ENCODE results near the gene NSUN2. TPM values are rescaled to one million over a fixed set of nuclear protein-coding genes. Genes with fewer than 3 reads are reported as not detected.

Gene NSUN2
- total RNA-seq (2022): 90.7 and 91.2 TPM in 2 replicates
- Bru-seq, nascent RNA: percentile 95 among the genes with signal in this experiment
- percentile 91 among the genes with signal in this experiment for BruChase-seq, experiment 1, labeled RNA remaining after a 6-hour chase
- percentile 90 among the genes with signal in this experiment for BruChase-seq, experiment 2, labeled RNA remaining after a 2-hour chase
- long read RNA-seq, transcript NSUN2-201 (19 exons, 3,303 nt): major isoform, 107 of 136 reads
- long read RNA-seq, transcript NSUN2-206 (18 exons, 2,619 nt): minor isoform, 9 of 136 reads
- long read RNA-seq, partial matches to known transcripts: 6 of 136 reads
- long read RNA-seq, other reads (novel, unspliced or antisense): 13 of 136 reads

DNA sequence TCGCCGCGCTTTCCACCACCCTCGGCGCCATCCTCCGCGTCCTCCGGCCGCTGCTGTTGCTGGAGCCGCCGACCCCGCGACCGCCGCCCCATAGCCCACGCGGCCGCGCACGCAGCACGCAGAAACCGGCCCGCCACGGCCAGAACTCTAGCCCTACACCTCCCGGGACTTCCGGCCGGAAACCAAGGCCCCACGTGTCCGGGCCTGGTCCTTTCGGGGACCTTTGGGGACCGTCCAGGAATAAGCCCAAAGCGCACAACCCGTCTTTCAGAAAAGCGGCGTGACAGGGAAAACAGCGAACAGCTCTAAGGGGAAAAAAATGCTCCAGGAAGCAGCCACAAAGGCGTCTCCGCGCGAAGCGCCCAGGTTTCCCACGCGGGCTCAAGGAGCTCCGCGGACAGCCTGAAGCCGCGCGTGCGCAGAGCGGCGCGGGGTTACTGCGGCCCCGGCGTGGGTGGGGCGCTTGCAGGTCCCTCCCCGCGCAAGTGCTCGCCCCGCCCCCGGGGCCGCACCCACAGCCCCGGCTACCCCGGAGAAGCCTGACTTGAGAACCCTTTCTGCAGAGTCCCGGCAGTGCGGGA lies at the start of gene NSUN2, which contains the start of gene SRD5A1:
Gene NSUN2, minus strand, starts transcription at position 157 of the 581 bp plus-strand sequence. Its CDS starts 65 bp downstream, at position 92.
Gene SRD5A1, plus strand, starts transcription at position 553 of the 581 bp plus-strand sequence. CDS start 137 bp downstream, outside the sequence.
- Mint-ChIP-seq H3K27me3 (ENCODE audit: unreplicated experiment) (no peaks in the 10 kb centered on the region), H3K4me3 (ENCODE audit: low read depth, unreplicated experiment) (peak within 1 kb of the TSS; percentile 88), H3K4me1 (ENCODE audit: low read depth, unreplicated experiment) (peaks cover 30% of the 10 kb centered on the region), H3K9me3 (ENCODE audit: low read depth, unreplicated experiment) (no peaks in the 10 kb centered on the region), H3K27ac (ENCODE audit: unreplicated experiment) (peak within 1 kb of the TSS; percentile 99), H3K36me3 (ENCODE audit: insufficient read depth, unreplicated experiment) (peaks cover 59% of the 10 kb centered on the region)
- TF ChIP-seq, protein P1, sequence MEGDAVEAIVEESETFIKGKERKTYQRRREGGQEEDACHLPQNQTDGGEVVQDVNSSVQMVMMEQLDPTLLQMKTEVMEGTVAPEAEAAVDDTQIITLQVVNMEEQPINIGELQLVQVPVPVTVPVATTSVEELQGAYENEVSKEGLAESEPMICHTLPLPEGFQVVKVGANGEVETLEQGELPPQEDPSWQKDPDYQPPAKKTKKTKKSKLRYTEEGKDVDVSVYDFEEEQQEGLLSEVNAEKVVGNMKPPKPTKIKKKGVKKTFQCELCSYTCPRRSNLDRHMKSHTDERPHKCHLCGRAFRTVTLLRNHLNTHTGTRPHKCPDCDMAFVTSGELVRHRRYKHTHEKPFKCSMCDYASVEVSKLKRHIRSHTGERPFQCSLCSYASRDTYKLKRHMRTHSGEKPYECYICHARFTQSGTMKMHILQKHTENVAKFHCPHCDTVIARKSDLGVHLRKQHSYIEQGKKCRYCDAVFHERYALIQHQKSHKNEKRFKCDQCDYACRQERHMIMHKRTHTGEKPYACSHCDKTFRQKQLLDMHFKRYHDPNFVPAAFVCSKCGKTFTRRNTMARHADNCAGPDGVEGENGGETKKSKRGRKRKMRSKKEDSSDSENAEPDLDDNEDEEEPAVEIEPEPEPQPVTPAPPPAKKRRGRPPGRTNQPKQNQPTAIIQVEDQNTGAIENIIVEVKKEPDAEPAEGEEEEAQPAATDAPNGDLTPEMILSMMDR (IDR thresholded peaks at IDR 0.05; ENCODE audit: unreplicated experiment): no peak
- DNase-seq: peak; percentile 90
- no TSS peak for BruUV-seq (replicated peaks)
- intact Hi-C loops (cut with micrococcal nuclease; ENCODE audit: unreplicated experiment): loop anchor here (2.0 kb wide), 2 partner anchors 80 to 112 kb away; partner anchors contain the start of gene TENT4A
- CTCF ChIA-PET: interaction anchor here (0.6 to 1.5 kb wide), 5 partner anchors 21 to 623 kb away, joined by 3 to 7 read pairs (median 3); partner anchors contain the start of gene TENT4A

- TF ChIP-seq, protein P1 (IDR thresholded peaks at IDR 0.05; ENCODE audit: unreplicated experiment): no peak
- CTCF ChIA-PET: no interaction called here
- intact Hi-C loops (cut with micrococcal nuclease; ENCODE audit: unreplicated experiment): no loop called here
Measured at GRCh38 chr5:6682239-6682638, 49.4 kb upstream of the NSUN2 start.

GRCh38 chr5:6681682-6682081 lies 48.8 kb upstream of the NSUN2 start:
- Mint-ChIP-seq H3K9me3 (ENCODE audit: low read depth, unreplicated experiment) (no peaks in the 10 kb centered on the region), H3K27ac (ENCODE audit: unreplicated experiment) (no peak overlapping the region), H3K36me3 (ENCODE audit: insufficient read depth, unreplicated experiment) (no peaks in the 10 kb centered on the region), H3K4me1 (ENCODE audit: low read depth, unreplicated experiment) (no peaks in the 10 kb centered on the region), H3K27me3 (ENCODE audit: unreplicated experiment) (peaks cover 20% of the 10 kb centered on the region), H3K4me3 (ENCODE audit: low read depth, unreplicated experiment) (no peak overlapping the region)
- no TSS peak for BruUV-seq (replicated peaks)
- CTCF ChIA-PET: interaction anchor here (0.7 kb wide), 1 partner anchor 354 kb away, joined by 4 read pairs; no protein-coding TSS in a partner anchor
- intact Hi-C loops (cut with micrococcal nuclease; ENCODE audit: unreplicated experiment): no loop called here
- no peak for DNase-seq
- TF ChIP-seq, protein P1 (IDR thresholded peaks at IDR 0.05; ENCODE audit: unreplicated experiment): no peak

More at GRCh38 chr5:6682239-6682638, 49.4 kb upstream of the NSUN2 start:
- no peak for DNase-seq
- H3K4me1 Mint-ChIP-seq (ENCODE audit: low read depth, unreplicated experiment): peaks cover 2% of the 10 kb centered on the region
- no TSS peak for BruUV-seq (replicated peaks)
- H3K9me3 Mint-ChIP-seq (ENCODE audit: low read depth, unreplicated experiment): no peaks in the 10 kb centered on the region
- H3K36me3 Mint-ChIP-seq (ENCODE audit: insufficient read depth, unreplicated experiment): no peaks in the 10 kb centered on the region
- H3K27ac Mint-ChIP-seq (ENCODE audit: unreplicated experiment): no peak overlapping the region
- H3K4me3 Mint-ChIP-seq (ENCODE audit: low read depth, unreplicated experiment): no peak overlapping the region
- peaks cover 26% of the 10 kb centered on the region for H3K27me3 Mint-ChIP-seq (ENCODE audit: unreplicated experiment)

- Mint-ChIP-seq H3K4me3 (ENCODE audit: low read depth, unreplicated experiment) (no peak overlapping the region), H3K27me3 (ENCODE audit: unreplicated experiment) (peaks cover 13% of the 10 kb centered on the region), H3K36me3 (ENCODE audit: insufficient read depth, unreplicated experiment) (no peaks in the 10 kb centered on the region), H3K9me3 (ENCODE audit: low read depth, unreplicated experiment) (no peaks in the 10 kb centered on the region), H3K4me1 (ENCODE audit: low read depth, unreplicated experiment) (no peaks in the 10 kb centered on the region), H3K27ac (ENCODE audit: unreplicated experiment) (no peak overlapping the region)
- intact Hi-C loops (cut with micrococcal nuclease; ENCODE audit: unreplicated experiment): no loop called here
- TF ChIP-seq, protein P1 (IDR thresholded peaks at IDR 0.05; ENCODE audit: unreplicated experiment): no peak
- BruUV-seq (replicated peaks): no TSS peak
- CTCF ChIA-PET: interaction anchor here (0.7 kb wide), 1 partner anchor 353 kb away, joined by 4 read pairs; no protein-coding TSS in a partner anchor
- no peak for DNase-seq
Measured at GRCh38 chr5:6680922-6681321, 48.1 kb upstream of the NSUN2 start.
